HUDEP-2 (cell line): Measurements from ENCODE around the gene DNER.
"Not testable (repeated sequence)": the region's sequence is repeated elsewhere in the genome, so short reads cannot be mapped to it uniquely, and the experiment has no call there.

Source experiments
- DNase-seq, 76 experiments: peaks; one replicate each; lab custom pipeline; 2025; ENCODE audit not compliant: unreplicated experiment in 76 of 76; lab: John Stamatoyannopoulos, UW

Gene DNER

GRCh38 chr2:229634601-229635370, 79.6 kb downstream of the DNER start:
- DNase-seq = no peak

GRCh38 chr2:229633556-229633955, 80.8 kb downstream of the DNER start:
- no peak for DNase-seq

GRCh38 chr2:229629039-229629438, 85.3 kb downstream of the DNER start:
- no peak for DNase-seq

- DNase-seq = no peak
These were observed 86.6 kb downstream of the DNER start for GRCh38 chr2:229627728-229628127.

GRCh38 chr2:229622495-229623355, 91.6 kb downstream of the DNER start:
- DNase-seq = no peak

- no peak for DNase-seq
These were observed 93.6 kb downstream of the DNER start for GRCh38 chr2:229620759-229621158.

- no peak for DNase-seq
These were observed 94.1 kb downstream of the DNER start for GRCh38 chr2:229620289-229620688.

GRCh38 chr2:229616433-229616832, 97.9 kb downstream of the DNER start:
- no peak for DNase-seq

GRCh38 chr2:229614021-229614420, 100.3 kb downstream of the DNER start:
- DNase-seq = not testable (repeated sequence)

- no peak for DNase-seq
These were observed 101.9 kb downstream of the DNER start for GRCh38 chr2:229612384-229612971.

GRCh38 chr2:229611360-229611759, 103.0 kb downstream of the DNER start:
- DNase-seq = no peak

GRCh38 chr2:229610872-229611271, 103.5 kb downstream of the DNER start:
- no peak for DNase-seq

GRCh38 chr2:229610333-229610732, 104.0 kb downstream of the DNER start:
- no peak for DNase-seq

GRCh38 chr2:229601936-229602335, 112.4 kb downstream of the DNER start:
- no peak for DNase-seq

GRCh38 chr2:229601396-229601795, 113.0 kb downstream of the DNER start:
- DNase-seq = no peak

- DNase-seq = no peak
These were observed 116.1 kb downstream of the DNER start for GRCh38 chr2:229598227-229598626.

GRCh38 chr2:229596796-229597195, 117.6 kb downstream of the DNER start:
- DNase-seq = no peak

- no peak for DNase-seq
These were observed 122.7 kb downstream of the DNER start for GRCh38 chr2:229591611-229592010.

- DNase-seq = peak in 33 of 76 experiments; percentile 1 to 49 (median 14)
These were observed 127.3 kb downstream of the DNER start for GRCh38 chr2:229586746-229587705.

- DNase-seq = peak in 1 of 76 experiments; percentile 2
These were observed 128.3 kb downstream of the DNER start for GRCh38 chr2:229586012-229586411.
